ENCODE results near the gene PDZD7. TPM values are rescaled to one million over a fixed set of nuclear protein-coding genes. Genes with fewer than 3 reads are reported as not detected.

The PDZD7 gene
- total and polyA plus RNA-seq, 9 of the 15 experiments (the other 6 are each of a cell fraction or from before 2014, with no cell fraction given): 0.04 to 0.24 (median 0.08) TPM; not detected in 3

DNA sequence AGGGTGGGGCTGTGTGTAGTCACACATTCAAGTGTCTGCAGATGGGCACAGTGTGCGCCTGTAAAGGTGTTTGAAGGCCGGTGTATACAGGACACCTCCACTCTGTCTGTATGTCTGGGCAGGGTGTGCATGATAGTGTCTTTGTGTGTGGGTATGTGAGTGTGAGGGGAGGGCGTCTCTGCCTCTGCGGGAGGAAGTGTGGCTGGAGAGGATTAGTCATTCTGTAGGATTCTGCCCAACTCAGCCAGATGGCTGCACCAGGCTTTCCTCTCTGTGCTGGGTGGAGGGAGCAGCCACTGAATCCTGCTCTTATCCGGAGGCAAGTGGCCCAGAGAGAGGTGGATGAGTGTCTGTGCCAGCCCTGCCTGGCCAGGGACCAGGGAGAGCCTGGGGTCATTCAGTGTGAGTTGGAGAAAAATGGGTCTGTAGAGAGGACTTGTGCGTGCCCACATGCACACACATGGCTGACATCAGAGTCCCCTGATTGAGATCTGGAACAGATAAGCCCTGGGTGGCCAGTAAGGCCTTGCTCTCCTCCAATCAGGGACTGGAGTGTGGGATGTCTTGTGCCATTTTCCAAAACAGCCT lies 1.8 kb upstream of the PDZD7 start (continued):
- TF ChIP-seq, protein P1, sequence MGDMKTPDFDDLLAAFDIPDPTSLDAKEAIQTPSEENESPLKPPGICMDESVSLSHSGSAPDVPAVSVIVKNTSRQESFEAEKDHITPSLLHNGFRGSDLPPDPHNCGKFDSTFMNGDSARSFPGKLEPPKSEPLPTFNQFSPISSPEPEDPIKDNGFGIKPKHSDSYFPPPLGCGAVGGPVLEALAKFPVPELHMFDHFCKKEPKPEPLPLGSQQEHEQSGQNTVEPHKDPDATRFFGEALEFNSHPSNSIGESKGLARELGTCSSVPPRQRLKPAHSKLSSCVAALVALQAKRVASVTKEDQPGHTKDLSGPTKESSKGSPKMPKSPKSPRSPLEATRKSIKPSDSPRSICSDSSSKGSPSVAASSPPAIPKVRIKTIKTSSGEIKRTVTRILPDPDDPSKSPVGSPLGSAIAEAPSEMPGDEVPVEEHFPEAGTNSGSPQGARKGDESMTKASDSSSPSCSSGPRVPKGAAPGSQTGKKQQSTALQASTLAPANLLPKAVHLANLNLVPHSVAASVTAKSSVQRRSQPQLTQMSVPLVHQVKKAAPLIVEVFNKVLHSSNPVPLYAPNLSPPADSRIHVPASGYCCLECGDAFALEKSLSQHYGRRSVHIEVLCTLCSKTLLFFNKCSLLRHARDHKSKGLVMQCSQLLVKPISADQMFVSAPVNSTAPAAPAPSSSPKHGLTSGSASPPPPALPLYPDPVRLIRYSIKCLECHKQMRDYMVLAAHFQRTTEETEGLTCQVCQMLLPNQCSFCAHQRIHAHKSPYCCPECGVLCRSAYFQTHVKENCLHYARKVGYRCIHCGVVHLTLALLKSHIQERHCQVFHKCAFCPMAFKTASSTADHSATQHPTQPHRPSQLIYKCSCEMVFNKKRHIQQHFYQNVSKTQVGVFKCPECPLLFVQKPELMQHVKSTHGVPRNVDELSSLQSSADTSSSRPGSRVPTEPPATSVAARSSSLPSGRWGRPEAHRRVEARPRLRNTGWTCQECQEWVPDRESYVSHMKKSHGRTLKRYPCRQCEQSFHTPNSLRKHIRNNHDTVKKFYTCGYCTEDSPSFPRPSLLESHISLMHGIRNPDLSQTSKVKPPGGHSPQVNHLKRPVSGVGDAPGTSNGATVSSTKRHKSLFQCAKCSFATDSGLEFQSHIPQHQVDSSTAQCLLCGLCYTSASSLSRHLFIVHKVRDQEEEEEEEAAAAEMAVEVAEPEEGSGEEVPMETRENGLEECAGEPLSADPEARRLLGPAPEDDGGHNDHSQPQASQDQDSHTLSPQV (IDR thresholded peaks at IDR 0.05): no peak
- TF ChIP-seq FOSL1 (tag; conservative IDR thresholded peaks at IDR 0.05): peak; percentile 77
- TF ChIP-seq ZNF24 (IDR thresholded peaks at IDR 0.05): no peak

DNA sequence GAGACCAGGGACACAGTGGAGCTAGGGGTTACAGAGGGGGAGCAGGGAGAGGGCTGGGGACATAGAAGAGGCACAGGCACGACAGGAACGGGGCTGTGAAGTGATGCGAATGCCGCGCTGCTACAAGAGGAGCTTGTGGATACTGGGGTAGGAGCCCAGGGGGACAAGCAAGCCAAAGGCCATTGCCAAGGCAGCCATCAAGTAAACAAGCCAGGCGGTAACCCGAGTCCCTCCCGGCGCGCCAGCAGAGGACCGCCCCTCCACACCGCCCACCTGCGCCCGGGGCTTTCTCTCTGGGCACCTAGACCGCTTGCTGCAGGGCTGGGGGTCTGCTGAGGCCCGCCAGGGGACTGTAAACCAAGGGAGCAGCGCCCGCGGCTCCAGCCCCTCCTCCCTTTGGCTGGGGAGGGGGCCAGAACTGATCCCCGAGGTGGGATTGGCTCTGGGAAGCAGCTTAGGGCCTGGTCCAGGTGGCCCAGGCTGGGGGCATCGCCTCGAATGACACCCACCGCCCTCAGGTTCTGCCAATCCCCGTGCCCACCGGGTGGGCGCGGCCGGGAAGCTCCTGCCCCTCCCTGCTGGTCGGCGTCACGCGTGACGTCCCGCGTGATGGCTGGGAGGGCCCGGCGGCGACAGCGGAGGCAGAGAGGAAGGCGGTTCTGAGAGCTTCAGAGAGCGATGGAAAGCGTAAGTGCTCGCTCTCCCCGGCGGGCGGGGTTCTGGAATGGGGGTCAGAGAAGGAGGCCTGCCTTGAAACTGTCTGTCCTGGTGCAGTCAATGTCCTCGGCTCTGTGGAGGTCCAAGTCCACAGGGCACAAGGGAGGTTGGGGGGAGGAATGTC lies 1.1 kb upstream of the PDZD7 start:
- CTCF ChIA-PET (ENCODE audit: low intra/inter-chr PET ratio): no interaction called here
- H2AFZ ChIP-seq (ENCODE audit: low read depth, low read length): peak overlapping the region; percentile 34; the same call in 1 of the 2 replicates
- TF ChIP-seq E4F1 (CRISPR knock-in tag; IDR thresholded peaks at IDR 0.05; ENCODE audit: borderline replicate concordance) (no peak), ZNF830 (CRISPR knock-in tag; IDR thresholded peaks at IDR 0.05) (no peak), ATF1 (CRISPR knock-in tag; IDR thresholded peaks at IDR 0.05) (no peak), ATF1 (tag; IDR thresholded peaks at IDR 0.05) (peak; percentile 84), IRF9 (tag; IDR thresholded peaks at IDR 0.05) (no peak)
- TF ChIP-seq, protein P2, sequence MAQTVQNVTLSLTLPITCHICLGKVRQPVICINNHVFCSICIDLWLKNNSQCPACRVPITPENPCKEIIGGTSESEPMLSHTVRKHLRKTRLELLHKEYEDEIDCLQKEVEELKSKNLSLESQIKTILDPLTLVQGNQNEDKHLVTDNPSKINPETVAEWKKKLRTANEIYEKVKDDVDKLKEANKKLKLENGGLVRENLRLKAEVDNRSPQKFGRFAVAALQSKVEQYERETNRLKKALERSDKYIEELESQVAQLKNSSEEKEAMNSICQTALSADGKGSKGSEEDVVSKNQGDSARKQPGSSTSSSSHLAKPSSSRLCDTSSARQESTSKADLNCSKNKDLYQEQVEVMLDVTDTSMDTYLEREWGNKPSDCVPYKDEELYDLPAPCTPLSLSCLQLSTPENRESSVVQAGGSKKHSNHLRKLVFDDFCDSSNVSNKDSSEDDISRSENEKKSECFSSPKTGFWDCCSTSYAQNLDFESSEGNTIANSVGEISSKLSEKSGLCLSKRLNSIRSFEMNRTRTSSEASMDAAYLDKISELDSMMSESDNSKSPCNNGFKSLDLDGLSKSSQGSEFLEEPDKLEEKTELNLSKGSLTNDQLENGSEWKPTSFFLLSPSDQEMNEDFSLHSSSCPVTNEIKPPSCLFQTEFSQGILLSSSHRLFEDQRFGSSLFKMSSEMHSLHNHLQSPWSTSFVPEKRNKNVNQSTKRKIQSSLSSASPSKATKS (CRISPR knock-in tag; IDR thresholded peaks at IDR 0.05): no peak

More for the DNA sequence above, 1.1 kb upstream of the PDZD7 start:
- Histone ChIP-seq H3K4me1 (replicated peaks in 1 of 2; ENCODE audit: control insufficient read depth in 2 of 2, insufficient read depth in 2 of 2, low read length in 2 of 2) (peaks cover 12 to 45% of the 10 kb centered on the region in 2 experiments), H3K4me3 (no peak overlapping the region), H4K20me1 (replicated peaks; ENCODE audit: control insufficient read depth, insufficient read depth, low read length) (no peaks in the 10 kb centered on the region), H3K36me3 (ENCODE audit: control insufficient read depth, insufficient read depth, low read length) (no peaks in the 10 kb centered on the region), H3K4me2 (ENCODE audit: insufficient read depth, low read length) (peak overlapping the region; percentile 57), H3K27ac (ENCODE audit: extremely low read depth, low read depth, low read length) (no peak overlapping the region), H3K9me3 (replicated peaks; ENCODE audit: control insufficient read depth, insufficient read depth, low read depth, low read length) (no peaks in the 10 kb centered on the region), H3K9me1 (ENCODE audit: control insufficient read depth, insufficient read depth, low read length) (no peaks in the 10 kb centered on the region), H3K9ac (ENCODE audit: insufficient read depth in 1 of 2, low read depth in 2 of 2, low read length in 2 of 2) (no peak overlapping the region; a peak in 1 of 4 replicates), H3K27me3 (ENCODE audit: control insufficient read depth in 2 of 2, insufficient read depth in 2 of 2, low read length in 2 of 2) (peaks cover 2 to 4% of the 10 kb centered on the region in 2 experiments; a peak in 4 of 5 replicates), H3K79me2 (ENCODE audit: control insufficient read depth, insufficient read depth, low read length) (no peaks in the 10 kb centered on the region)
- in situ Hi-C loops (cut with MboI) (no loop called here), intact Hi-C loops (cut with micrococcal nuclease) (loop anchor here (5.0 to 10.0 kb wide), 2 partner anchors 35 to 413 kb away; no protein-coding TSS in a partner anchor)
- no peak for ATAC-seq
- POLR2A ChIA-PET: interaction anchor here (1.0 to 1.7 kb wide), 3 partner anchors 9 to 13 kb away, joined by 4 to 6 read pairs (median 5); no protein-coding TSS in a partner anchor
- WGBS (ENCODE audit: insufficient coverage, low coverage, missing lambda C conversion rate): 26% methylated on average over 21 of the region's 47 CpGs
- FAIRE-seq: no peak
- no TSS peak for BruUV-seq (replicated peaks)
- DNase-seq (ENCODE audit: extremely low read depth in 1 of 4, low spot score in 3 of 4): no peak
